GM15510 (cell line): ENCODE measurements around the gene DIPK1C.

ENCODE experiments used
- POLR2A ChIP-seq: IDR thresholded peaks from 3 replicates; pipeline ENCODE4 v1.6.1; 2011; ENCODE audit warnings: borderline replicate concordance; ENCODE audit not compliant: insufficient read length; ENCODE audit errors: extremely low read depth

Gene DIPK1C

GRCh38 chr18:74489676-74490075 lies 32.6 kb upstream of the DIPK1C start:
- no peak for TF ChIP-seq POLR2A

- no peak for TF ChIP-seq POLR2A
Observed at GRCh38 chr18:74488864-74489263, 31.8 kb upstream of the DIPK1C start.

GRCh38 chr18:74488354-74488753 lies 31.2 kb upstream of the DIPK1C start:
- no peak for TF ChIP-seq POLR2A

DNA sequence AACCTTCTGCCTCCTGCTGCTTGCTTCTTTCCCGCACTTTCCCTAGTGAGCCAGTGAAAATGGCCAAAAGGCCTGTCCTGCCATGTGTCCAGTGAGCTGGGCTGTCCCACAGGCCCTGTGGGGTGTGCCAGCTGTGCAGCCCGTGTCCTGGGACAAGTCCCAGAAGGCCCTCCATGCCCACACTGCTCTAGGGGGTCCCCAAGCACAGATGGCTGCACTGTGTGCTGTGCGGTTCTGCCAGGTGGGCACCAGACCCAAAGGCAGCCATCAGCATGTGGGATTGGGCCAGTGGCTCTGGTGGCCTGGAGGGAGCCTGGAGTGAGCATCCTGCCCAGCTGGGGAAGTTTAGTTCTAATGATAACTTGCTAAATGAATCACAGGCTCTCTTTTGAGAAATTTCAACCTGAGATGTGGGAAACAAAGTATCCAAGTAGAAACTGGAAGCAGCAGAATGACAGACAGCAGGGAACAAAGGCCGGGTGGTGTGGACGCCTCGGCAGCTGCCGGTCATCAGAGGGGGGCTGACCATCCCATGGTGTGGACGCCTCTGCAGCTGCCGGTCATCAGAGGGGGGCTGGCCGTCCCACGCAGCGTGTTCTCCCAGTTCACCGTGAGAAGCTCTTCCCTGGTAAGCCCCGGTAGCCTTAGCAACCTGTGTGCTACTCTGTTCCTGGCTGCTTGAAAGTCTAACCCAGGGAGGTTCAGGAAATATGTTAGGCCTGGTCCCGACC lies 29.2 kb upstream of the DIPK1C start:
- no peak for TF ChIP-seq POLR2A

GRCh38 chr18:74482697-74483096 lies 25.6 kb upstream of the DIPK1C start:
- TF ChIP-seq POLR2A = no peak

- TF ChIP-seq POLR2A = no peak
Observed at GRCh38 chr18:74480149-74480651, 23.1 kb upstream of the DIPK1C start.

GRCh38 chr18:74479486-74480148 lies 22.5 kb upstream of the DIPK1C start:
- no peak for TF ChIP-seq POLR2A

DNA sequence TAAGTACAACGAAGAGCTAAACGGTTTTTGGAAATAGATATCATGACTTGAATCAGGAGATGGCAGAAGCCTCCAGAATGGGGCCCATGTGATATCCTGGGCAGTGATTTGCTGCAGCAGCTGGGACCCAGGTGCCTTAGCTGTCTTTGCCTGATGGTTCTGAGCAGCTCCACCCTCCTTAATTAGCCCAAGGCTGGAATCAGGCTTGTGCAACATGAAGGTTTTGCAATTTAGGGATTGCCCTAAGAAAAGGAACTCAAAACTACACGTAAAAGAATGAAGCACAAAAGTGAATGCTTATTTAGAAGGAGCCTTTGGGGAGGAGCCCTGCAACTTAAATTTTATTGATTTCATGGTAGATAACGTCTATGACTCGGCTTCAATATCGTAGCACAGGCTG lies 21.8 kb upstream of the DIPK1C start:
- TF ChIP-seq POLR2A = no peak

DNA sequence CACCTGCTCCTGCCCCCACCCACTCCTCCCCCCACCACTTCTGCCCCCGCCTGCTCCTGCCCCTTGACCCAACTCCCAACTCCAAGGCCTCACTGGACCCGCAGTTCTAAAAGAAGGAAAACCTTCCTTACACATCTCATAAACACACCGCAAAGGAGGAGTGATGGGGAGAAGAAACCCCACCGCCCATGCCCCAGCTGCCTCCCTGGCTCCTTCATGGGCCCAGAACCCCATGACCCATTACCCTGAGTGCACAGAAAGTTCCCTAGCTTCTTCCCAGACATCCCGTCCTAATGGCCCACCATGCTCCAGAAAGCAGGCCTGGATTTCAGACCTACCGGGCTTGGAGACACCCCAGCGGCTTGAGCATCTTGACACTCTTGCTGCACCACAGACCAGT lies 21.2 kb upstream of the DIPK1C start:
- no peak for TF ChIP-seq POLR2A

DNA sequence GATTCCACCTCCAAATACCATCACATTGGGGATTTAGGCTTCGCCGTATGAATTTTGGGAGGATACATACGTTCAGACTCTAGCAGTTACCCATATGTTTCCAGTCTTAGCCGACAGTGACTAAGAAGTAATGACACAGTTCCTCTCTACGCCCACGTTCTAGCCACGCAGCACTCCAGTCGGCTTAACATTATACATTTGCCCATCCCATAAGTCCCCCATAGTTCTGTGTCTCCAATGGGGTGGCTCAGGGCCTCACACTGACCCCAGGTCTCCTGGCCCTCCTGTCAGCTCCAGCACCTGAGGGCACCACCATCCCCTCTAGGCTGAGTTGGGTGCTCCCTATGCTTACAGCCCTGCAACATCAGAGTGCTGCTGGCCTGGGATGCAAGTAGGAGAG lies 20.7 kb upstream of the DIPK1C start:
- no peak for TF ChIP-seq POLR2A

- no peak for TF ChIP-seq POLR2A
Observed at GRCh38 chr18:74476140-74476539, 19.0 kb upstream of the DIPK1C start.

- no peak for TF ChIP-seq POLR2A
Observed at GRCh38 chr18:74473976-74474640, 17.0 kb upstream of the DIPK1C start.

GRCh38 chr18:74472312-74472711 lies 15.2 kb upstream of the DIPK1C start:
- no peak for TF ChIP-seq POLR2A

DNA sequence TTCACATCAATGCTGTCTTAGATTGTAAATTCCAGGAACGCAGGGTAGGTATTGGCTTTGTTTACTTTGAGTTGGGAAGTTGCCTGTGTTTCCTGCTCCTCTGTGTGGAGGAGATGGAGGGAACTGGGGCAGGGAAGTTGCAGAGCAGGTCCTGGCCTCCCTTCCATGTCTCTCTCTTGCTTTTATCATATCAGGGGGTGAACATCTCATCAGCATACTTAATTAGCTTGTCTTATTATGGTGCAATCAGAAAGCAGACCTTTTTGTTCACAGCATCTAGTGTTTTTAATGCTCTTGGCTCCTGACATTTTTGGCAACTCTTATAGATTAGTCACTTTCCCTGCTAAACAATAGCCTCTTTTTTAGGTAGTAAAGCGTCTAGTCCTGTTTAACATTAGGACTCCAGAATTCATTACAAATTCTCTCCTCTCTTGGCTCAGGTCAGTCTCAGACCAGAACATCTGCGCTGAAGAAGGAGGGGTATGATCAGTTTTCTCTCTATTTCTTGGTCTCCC lies 11.5 kb upstream of the DIPK1C start:
- TF ChIP-seq POLR2A = no peak

- TF ChIP-seq POLR2A = no peak
Observed at GRCh38 chr18:74465775-74466174, 8.7 kb upstream of the DIPK1C start.
